Astrocyte (in vitro differentiated cells and primary cell): ENCODE results near the gene MTHFSD.

Source experiments
- EZH2 ChIP-seq: IDR thresholded peaks from 2 replicates; pipeline ENCODE4 v1.6.1; 2012; ENCODE audit warnings: mild to moderate bottlenecking, low read length, inconsistent platforms; ENCODE audit not compliant: insufficient read depth
- TF ChIP-seq, protein P1 (sequence below): IDR thresholded peaks from 2 replicates; pipeline ENCODE4 v1.5.1; 2011; ENCODE audit warnings: low read depth, mild to moderate bottlenecking, inconsistent platforms, low read length, moderate library complexity; ENCODE audit not compliant: insufficient read depth

GRCh38 chr16:86575095-86575685, 20.2 kb upstream of the MTHFSD start:
- TF ChIP-seq, protein P1, sequence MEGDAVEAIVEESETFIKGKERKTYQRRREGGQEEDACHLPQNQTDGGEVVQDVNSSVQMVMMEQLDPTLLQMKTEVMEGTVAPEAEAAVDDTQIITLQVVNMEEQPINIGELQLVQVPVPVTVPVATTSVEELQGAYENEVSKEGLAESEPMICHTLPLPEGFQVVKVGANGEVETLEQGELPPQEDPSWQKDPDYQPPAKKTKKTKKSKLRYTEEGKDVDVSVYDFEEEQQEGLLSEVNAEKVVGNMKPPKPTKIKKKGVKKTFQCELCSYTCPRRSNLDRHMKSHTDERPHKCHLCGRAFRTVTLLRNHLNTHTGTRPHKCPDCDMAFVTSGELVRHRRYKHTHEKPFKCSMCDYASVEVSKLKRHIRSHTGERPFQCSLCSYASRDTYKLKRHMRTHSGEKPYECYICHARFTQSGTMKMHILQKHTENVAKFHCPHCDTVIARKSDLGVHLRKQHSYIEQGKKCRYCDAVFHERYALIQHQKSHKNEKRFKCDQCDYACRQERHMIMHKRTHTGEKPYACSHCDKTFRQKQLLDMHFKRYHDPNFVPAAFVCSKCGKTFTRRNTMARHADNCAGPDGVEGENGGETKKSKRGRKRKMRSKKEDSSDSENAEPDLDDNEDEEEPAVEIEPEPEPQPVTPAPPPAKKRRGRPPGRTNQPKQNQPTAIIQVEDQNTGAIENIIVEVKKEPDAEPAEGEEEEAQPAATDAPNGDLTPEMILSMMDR = no peak
- no peak for TF ChIP-seq EZH2
